ENCODE data around the gene RAG2.

Gene RAG2

DNA sequence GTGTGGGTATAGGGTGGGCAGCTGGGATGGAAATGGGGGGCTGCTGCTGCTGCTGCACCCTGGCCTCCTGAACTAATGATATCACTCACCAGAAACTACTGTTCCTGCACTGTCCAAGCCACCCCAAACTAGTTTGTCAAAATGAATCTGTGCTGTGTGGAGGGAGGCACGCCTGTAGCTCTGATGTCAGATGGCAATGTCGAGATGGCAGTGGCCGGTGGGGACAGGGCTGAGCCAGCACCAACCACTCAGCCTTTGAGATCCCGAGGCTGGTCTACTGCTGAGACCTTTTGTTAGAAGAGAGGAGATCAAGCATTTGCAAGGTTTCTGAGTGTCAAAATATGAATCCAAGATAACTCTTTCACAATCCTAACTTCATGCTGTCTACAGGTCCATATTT is 28.9 kb downstream of the RAG2 start:
- TF ChIP-seq, protein P1, sequence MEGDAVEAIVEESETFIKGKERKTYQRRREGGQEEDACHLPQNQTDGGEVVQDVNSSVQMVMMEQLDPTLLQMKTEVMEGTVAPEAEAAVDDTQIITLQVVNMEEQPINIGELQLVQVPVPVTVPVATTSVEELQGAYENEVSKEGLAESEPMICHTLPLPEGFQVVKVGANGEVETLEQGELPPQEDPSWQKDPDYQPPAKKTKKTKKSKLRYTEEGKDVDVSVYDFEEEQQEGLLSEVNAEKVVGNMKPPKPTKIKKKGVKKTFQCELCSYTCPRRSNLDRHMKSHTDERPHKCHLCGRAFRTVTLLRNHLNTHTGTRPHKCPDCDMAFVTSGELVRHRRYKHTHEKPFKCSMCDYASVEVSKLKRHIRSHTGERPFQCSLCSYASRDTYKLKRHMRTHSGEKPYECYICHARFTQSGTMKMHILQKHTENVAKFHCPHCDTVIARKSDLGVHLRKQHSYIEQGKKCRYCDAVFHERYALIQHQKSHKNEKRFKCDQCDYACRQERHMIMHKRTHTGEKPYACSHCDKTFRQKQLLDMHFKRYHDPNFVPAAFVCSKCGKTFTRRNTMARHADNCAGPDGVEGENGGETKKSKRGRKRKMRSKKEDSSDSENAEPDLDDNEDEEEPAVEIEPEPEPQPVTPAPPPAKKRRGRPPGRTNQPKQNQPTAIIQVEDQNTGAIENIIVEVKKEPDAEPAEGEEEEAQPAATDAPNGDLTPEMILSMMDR (IDR thresholded peaks at IDR 0.05; ENCODE audit: low read depth, low read length), result no peak
- H3K4me3 ChIP-seq (ENCODE audit: low read depth, low read length), result no peak overlapping the region

DNA sequence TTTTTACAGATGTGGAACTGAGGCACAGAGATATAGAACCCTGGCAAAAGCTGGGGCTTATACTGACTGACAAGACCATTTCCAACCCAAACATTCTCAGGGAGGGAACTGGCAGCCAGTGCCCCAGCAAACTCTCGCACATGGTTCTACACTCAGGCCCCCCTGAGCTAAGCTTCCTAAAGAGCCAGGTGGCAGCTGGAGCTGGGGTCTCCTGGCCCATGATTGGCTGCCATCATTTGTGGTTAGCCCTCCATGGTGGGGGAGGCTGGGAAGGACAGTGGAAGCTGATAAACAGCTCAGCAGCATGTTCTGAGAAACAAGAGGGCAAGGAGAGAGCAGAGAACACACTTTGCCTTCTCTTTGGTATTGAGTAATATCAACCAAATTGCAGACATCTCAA is 30.3 kb downstream of the RAG2 start, which contains the start of gene RAG1:
RAG1 (plus strand) TSS at position 314 of the 400 bp plus-strand sequence. CDS start 5,298 bp downstream, outside the sequence.
- TF ChIP-seq, protein P1 (IDR thresholded peaks at IDR 0.05; ENCODE audit: low read depth, low read length), result no peak
- H3K4me3 ChIP-seq (ENCODE audit: low read depth, low read length), result no peak within 1 kb of the TSS

DNA sequence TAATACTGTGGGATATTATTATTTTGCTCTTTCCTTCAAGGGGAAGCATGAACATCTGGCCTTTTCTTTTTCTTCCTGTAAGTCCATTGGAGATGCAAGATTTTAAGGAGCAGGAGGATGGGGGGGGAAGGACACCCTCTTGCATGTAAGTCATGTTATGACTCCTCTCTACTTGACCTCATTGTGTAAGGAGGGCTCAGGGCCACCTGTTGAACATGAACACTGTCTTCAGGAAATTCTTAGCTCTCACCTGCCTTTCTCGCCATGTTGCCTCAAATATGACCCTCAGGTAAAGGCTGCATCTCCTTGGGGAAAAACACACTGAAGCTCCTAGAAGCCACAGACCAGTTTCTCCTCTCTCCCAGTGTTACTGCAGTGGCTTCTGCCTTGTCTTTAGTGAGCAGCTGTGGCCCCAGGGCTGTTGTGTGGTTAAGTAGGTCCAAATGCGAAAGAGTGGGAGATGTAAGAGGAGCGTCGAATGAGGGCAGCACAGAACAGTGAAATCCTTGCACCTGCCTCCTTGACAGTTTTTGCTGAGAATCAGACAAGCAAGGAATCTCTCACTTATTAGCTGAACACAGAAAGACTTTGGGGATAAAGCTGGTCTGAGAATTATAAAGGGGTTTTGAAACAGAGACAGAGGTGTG is 31.5 kb downstream of the RAG2 start:
- TF ChIP-seq, protein P1 (IDR thresholded peaks at IDR 0.05; ENCODE audit: low read depth, low read length), result no peak
- H3K4me3 ChIP-seq (ENCODE audit: low read depth, low read length), result no peak overlapping the region

DNA sequence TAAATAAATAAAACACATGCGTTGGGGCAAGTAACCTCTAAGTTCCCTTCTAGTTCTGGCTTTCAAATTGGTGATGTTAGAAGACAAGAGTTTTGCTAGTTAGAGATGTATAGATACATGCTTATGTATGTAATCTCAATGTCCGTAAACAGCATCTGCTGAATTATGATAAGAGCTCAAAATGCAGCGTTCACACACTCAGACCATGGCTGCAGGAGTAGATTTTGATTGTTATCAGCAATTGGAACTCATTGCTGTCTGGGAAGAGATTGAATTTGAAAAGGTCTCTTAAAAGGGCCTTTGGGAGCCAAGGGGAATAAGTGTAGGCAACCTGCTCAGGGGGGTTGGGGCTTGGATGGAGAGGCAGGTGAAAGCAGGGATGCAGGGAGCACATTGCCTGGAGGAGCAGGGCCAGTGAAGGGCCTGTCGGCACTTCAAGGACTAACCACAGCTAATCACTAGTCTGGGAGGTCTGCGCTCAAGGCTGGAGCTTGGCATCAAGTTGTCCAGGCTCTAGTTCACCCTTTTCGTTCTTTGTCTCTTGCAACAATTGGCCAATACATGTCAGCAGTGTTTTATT is 32.9 kb downstream of the RAG2 start:
- H3K4me3 ChIP-seq (ENCODE audit: low read depth, low read length), result no peak overlapping the region
- TF ChIP-seq, protein P1 (IDR thresholded peaks at IDR 0.05; ENCODE audit: low read depth, low read length), result no peak

DNA sequence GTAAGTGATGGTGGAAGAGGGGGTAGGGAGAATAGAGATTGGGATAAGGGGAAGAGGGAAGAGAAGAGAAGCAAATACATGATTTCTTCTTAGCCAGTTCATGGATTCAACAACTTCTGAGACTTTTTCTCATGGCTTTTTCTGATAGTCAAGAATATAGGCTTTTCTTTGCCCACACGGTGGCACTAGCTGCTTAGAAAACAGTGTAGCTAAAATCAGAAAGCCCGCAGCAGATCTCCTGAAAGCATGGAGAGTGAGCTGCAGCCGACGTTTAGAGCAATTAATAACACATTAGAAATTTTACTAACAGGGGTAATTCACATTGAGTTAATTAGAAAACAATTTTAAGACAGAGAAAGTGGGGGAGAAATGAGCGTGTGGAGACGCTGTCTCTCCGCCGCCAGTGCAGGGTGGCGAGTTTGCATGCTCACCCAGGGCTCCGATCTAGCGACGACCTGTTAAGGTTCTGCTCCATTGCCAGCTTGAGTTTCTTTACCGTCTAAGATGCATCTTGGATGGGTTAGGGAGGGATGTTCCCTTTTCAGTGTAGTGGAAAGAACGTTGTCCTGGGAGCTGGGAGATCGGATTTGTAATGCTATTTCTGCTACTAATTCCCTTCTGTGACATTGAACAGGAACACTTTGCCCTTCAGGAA is 33.5 kb downstream of the RAG2 start:
- TF ChIP-seq, protein P1 (IDR thresholded peaks at IDR 0.05; ENCODE audit: low read depth, low read length), result peak; percentile 57
- H3K4me3 ChIP-seq (ENCODE audit: low read depth, low read length), result peak overlapping the region; percentile 3; the same call in 1 of the 2 replicates

DNA sequence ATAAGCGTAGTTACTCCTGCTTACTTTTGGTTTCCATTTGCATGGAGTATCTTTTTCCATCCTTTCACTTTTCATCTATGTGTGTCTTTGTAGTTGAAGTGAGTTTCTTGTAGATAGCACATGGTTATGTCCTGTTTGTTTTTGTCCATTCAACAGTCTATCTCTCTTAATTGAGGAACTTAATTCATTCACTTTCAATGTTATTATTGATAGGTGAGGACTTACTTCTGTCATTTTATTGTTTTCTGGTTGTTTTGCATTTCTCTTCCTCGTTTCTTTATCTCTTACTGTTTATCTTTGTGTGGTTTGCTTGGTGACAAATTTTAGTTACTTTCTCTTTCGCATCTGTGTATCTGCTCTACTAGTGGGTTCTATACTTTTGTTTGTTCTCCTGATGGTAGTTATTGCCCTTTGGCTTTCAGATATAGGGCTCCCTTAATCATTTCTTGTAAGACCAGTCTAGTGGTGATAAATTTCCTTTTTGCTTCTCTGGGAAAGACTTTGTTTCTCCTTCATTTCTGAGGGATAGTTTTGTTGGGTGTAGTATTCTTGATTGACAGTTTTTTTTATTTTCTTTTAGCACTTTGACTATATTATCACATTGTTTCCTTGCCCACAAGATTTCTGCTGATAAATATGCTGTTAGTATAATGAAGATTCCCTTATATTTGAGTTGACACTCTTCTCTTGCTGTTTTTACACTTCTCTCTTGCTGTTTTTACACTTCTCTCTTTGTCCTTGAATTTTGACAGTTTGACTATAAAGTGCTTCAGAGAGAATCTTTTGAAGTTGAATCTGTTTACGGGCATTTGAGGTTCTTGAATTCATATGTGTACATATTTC is 39.2 kb downstream of the RAG2 start:
- TF ChIP-seq, protein P1 (IDR thresholded peaks at IDR 0.05; ENCODE audit: low read depth, low read length), result no peak
- H3K4me3 ChIP-seq (ENCODE audit: low read depth, low read length), result no peak overlapping the region
